HepG2 (cell line): ENCODE results near the gene SORD. TPM values are rescaled to one million over a fixed set of nuclear protein-coding genes. Genes with fewer than 3 reads are reported as not detected.
"Not testable (repeated sequence)": the region's sequence is repeated elsewhere in the genome, so short reads cannot be mapped to it uniquely, and the experiment has no call there.

Experiments
- ATAC-seq: fragments of 200-7000 bp; cut with Tn5 transposase; 3 replicates; pipeline ENCODE4 v1.9.1; 2020; ENCODE audit warnings: mild to moderate bottlenecking, moderate library complexity
- BruUV-seq: library from RNA; stranded (reverse); fragments of 400-500 nt; replicated peaks from 2 replicates; lab custom pipeline; 2021; lab: Mats Ljungman, UMichigan
- CTCF ChIA-PET: fragments of 300-600 bp; formaldehyde crosslinking; extraction: SDS; loops from one replicate; lab custom pipeline; 2021; ENCODE audit warnings: low total read pairs, inconsistent platforms, low intra/inter-chr PET ratio; lab: Yijun Ruan, JAX
- POLR2A ChIA-PET: fragments of 350-600 bp; sonication (Branson Sonifier 250); formaldehyde crosslinking; loops from one replicate; lab custom pipeline; 2020; ENCODE audit warnings: antibody characterized with exemption, inconsistent platforms; lab: Yijun Ruan, JAX
- DNase-seq: peaks from one replicate; pipeline ENCODE4 v3.0.0-alpha.2; 2015; ENCODE audit warnings: low spot score
- FAIRE-seq: peaks from 3 replicates; lab custom pipeline; 2011; peaks lifted over from hg19 to GRCh38; lab: Jason Lieb, UNC
- H2AFZ ChIP-seq: one replicate; pipeline ENCODE4 v1.6.1; 2011; ENCODE audit warnings: low read length, inconsistent platforms
- H3K27ac ChIP-seq: fragments of 300-600 bp; 3 replicates; pipeline ENCODE4 v1.8.0; 2011; ENCODE audit warnings: mixed run types, mild to moderate bottlenecking, mixed read lengths, low read length, inconsistent platforms; ENCODE audit not compliant: insufficient read depth; ENCODE audit errors: extremely low read length
- H3K27me3 ChIP-seq, 2 experiments: fragments of 200-600 bp in 1 of 2; 2 replicates in 1 of 2; 3 replicates in 1 of 2; pipeline versions ENCODE4 v1.6.0 to v1.8.0; 2011; ENCODE audit warnings: low read length in 2 of 2, mild to moderate bottlenecking in 2 of 2, moderate library complexity in 2 of 2, inconsistent platforms in 1 of 2; ENCODE audit not compliant: insufficient read depth in 2 of 2, control insufficient read depth in 1 of 2
- H3K36me3 ChIP-seq, 2 experiments: fragments of 200-600 bp in 1 of 2; replicated peaks in 1 of 2; 2 replicates in 1 of 2; 3 replicates in 1 of 2; pipeline versions ENCODE4 v1.5.1 to v1.8.0; 2011; ENCODE audit warnings: low read length in 2 of 2, inconsistent platforms in 1 of 2; ENCODE audit not compliant: insufficient read depth in 2 of 2, control insufficient read depth in 1 of 2
- H3K4me1 ChIP-seq: 2 replicates; pipeline ENCODE4 v1.5.1; 2012; ENCODE audit warnings: low read length, inconsistent platforms; ENCODE audit not compliant: insufficient read depth
- H3K4me2 ChIP-seq: 2 replicates; pipeline ENCODE4 v1.6.0; 2011; ENCODE audit warnings: low read depth, low read length, inconsistent platforms
- H3K4me3 ChIP-seq, 3 experiments: fragments of 200-600 bp in 1 of 3; sonication (generic), shearing (Covaris generic) in 1 of 3; replicated peaks in 1 of 3; 2 replicates each; pipeline ENCODE4 v1.5.1; 2011 to 2016; ENCODE audit warnings: low read length in 3 of 3, inconsistent platforms in 2 of 3, low read depth in 2 of 3, mild to moderate bottlenecking in 2 of 3, control low read depth in 1 of 3, mixed read lengths in 1 of 3; ENCODE audit not compliant: insufficient read depth in 1 of 3
- H3K79me2 ChIP-seq: one replicate; pipeline ENCODE4 v1.6.1; 2011; ENCODE audit warnings: low read length, inconsistent platforms; ENCODE audit not compliant: insufficient read depth
- H3K9ac ChIP-seq: 2 replicates; pipeline ENCODE4 v1.6.0; 2011; ENCODE audit warnings: mild to moderate bottlenecking, low read depth, low read length, inconsistent platforms; ENCODE audit not compliant: insufficient read depth
- H3K9me3 ChIP-seq: 2 replicates; pipeline ENCODE4 v1.5.1; 2012; ENCODE audit warnings: mild to moderate bottlenecking, low read length
- H4K20me1 ChIP-seq: 2 replicates; pipeline ENCODE4 v1.6.0; 2011; ENCODE audit warnings: inconsistent platforms, mild to moderate bottlenecking, low read length, moderate library complexity; ENCODE audit not compliant: insufficient read depth
- ZNF44 ChIP-seq: sonication (generic); formaldehyde crosslinking; IDR thresholded peaks from 2 replicates; pipeline ENCODE4 v1.5.1; 2020; ENCODE audit warnings: mild to moderate bottlenecking, missing genetic modification reagents
- ZNF720 ChIP-seq: sonication (generic); formaldehyde crosslinking; IDR thresholded peaks from 2 replicates; pipeline ENCODE4 v1.4.0; 2020; ENCODE audit warnings: missing genetic modification reagents
- WGBS: methylation state at CpG from one replicate; pipeline ENCODE4 v1.1.6; 2017; ENCODE audit warnings: low lambda C conversion rate; 5-methylcytosine and 5-hydroxymethylcytosine counted together
- in situ Hi-C: cut with HindIII; loops from 2 replicates; pipeline ENCODE4 v1.10.0; 2017; ENCODE audit warnings: low pct_unique_long_range_greater_than_20kb; ENCODE audit not compliant: extremely low pct_ligation_motif_present
- intact Hi-C: fragments of 100-400 bp; cut with micrococcal nuclease; formaldehyde crosslinking; loops from one replicate; pipeline ENCODE4 v1.10.0; 2022; ENCODE audit not compliant: unreplicated experiment
- polyA plus RNA-seq, 8 experiments: library from polyadenylated mRNA; depleted of rRNA in 3 of 8; stranded (reverse) in 7 of 8; unstranded in 1 of 8; fragments of >200 nt; fragmentation: Illumina TruSeq in 4 of 8; extraction: Trizol in 4 of 8; gene quantifications; 2 replicates each; pipeline versions ENCODE4 v1.2.1 to v1.2.3, GENCODE V29; 2011 to 2016; ENCODE audit warnings: low read depth in 4 of 8, missing spikeins in 1 of 8, mixed read lengths in 1 of 8; ENCODE audit not compliant: insufficient read depth in 1 of 8
- total RNA-seq, 5 experiments: library from RNA; depleted of rRNA; stranded (reverse); fragments of >200 nt; fragmentation: Illumina TruSeq; extraction: Trizol; gene quantifications; 2 replicates each; pipeline ENCODE4 v1.2.3, GENCODE V29; 2016; ENCODE audit warnings: low read depth in 1 of 5

SORD gene
- total and polyA plus RNA-seq, 2 of the 13 experiments (the other 11 are each of a cell fraction or from before 2014, with no cell fraction given), result 59.1 to 95.3 TPM

DNA sequence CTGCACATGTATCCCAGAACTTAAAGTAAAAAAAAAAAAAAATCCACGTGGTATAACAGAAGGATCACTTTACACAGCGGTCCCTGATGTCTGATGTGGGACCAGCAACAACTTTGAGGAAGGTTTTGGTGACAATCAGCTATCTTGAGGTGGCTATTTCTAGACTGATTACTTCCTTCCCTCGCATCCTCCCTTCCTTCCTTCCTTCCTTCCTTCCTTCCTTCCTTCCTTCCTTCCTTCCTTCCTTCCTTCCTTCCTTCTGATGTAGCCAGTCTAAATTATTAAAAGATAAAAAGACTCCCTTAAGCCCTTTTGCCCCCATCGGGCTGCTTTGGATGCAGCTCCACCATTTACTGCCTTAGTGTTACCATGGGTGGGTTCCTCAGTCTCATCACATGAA lies 14.9 kb downstream of the SORD start:
- Histone ChIP-seq H3K27me3 (no peaks in the 10 kb centered on the region), H3K4me1 (peaks cover 31% of the 10 kb centered on the region), H4K20me1 (no peaks in the 10 kb centered on the region), H3K9me3 (no peaks in the 10 kb centered on the region), H3K27ac (no peak overlapping the region), H3K4me3 (no peak overlapping the region), H2AFZ (no peak overlapping the region), H3K9ac (no peak overlapping the region), H3K36me3 (peaks cover 0 to 8% of the 10 kb centered on the region in 2 experiments; a peak in 1 of 5 replicates), H3K79me2 (no peaks in the 10 kb centered on the region), H3K4me2 (no peak overlapping the region)
- TF ChIP-seq ZNF44 (no peak), ZNF720 (CRISPR knock-in tag) (no peak)
- 98% methylated on average over 4 of the region's 4 CpGs for WGBS
- FAIRE-seq (no peak), ATAC-seq (no peak), DNase-seq (no peak)
- POLR2A ChIA-PET, result interaction anchor here (1.4 kb wide), 1 partner anchor 80 kb away, joined by 4 read pairs; no protein-coding TSS in a partner anchor
- intact Hi-C loops (loop anchor here (2.0 kb wide), 2 partner anchors 69 to 81 kb away; no protein-coding TSS in a partner anchor), in situ Hi-C loops (no loop called here)
- no TSS peak for BruUV-seq
- CTCF ChIA-PET, result no interaction called here

GRCh38 chr15:45040396-45040795 lies 17.4 kb downstream of the SORD start:
- H2AFZ ChIP-seq, ATAC-seq, H3K79me2 ChIP-seq, POLR2A ChIA-PET, BruUV-seq, H3K27ac ChIP-seq, CTCF ChIA-PET, intact Hi-C loops, H4K20me1 ChIP-seq, H3K4me3 ChIP-seq, FAIRE-seq, H3K4me2 ChIP-seq, H3K36me3 ChIP-seq, H3K9me3 ChIP-seq, in situ Hi-C loops, H3K9ac ChIP-seq, DNase-seq, H3K27me3 ChIP-seq: not testable (repeated sequence)
- peaks cover 31% of the 10 kb centered on the region for H3K4me1 ChIP-seq
- 96% methylated on average over 1 of the region's 1 CpG for WGBS

DNA sequence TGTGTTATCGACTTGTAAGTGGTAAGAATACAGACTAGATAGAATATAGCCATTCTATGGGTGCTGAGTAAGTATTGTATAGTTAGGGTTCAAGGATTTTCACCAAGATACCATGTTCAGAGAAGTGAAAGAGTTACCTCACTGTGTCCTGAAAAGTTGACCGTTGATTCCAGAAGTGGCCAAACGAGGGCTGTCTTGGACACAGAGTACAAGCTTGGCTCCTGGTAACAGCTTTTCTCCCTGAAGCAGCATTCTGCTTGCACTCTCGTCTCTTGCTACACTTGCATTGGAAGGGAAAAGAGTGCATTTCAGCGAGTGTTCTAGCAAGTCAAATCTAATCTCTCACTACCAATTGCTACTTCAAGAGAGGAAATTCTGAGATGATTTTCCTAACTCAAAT lies 18.5 kb downstream of the SORD start:
- intact Hi-C loops, H3K27me3 ChIP-seq, ATAC-seq, CTCF ChIA-PET, H2AFZ ChIP-seq, H4K20me1 ChIP-seq, H3K9ac ChIP-seq, BruUV-seq, FAIRE-seq, POLR2A ChIA-PET, H3K79me2 ChIP-seq, DNase-seq, H3K4me2 ChIP-seq, H3K9me3 ChIP-seq, H3K27ac ChIP-seq, H3K36me3 ChIP-seq, H3K4me3 ChIP-seq, in situ Hi-C loops: not testable (repeated sequence)
- WGBS, result 94% methylated on average over 5 of the region's 5 CpGs
- peaks cover 27% of the 10 kb centered on the region for H3K4me1 ChIP-seq

GRCh38 chr15:45042859-45043258 lies 19.9 kb downstream of the SORD start:
- H4K20me1 ChIP-seq, BruUV-seq, ATAC-seq, H2AFZ ChIP-seq, intact Hi-C loops, H3K27me3 ChIP-seq, DNase-seq, H3K27ac ChIP-seq, H3K4me2 ChIP-seq, H3K36me3 ChIP-seq, CTCF ChIA-PET, H3K9ac ChIP-seq, POLR2A ChIA-PET, H3K79me2 ChIP-seq, H3K9me3 ChIP-seq, H3K4me3 ChIP-seq, in situ Hi-C loops: not testable (repeated sequence)
- WGBS, result no CpG with 5 or more reads among the region's 2 CpGs
- FAIRE-seq, result peak; percentile 36
- peaks cover 13% of the 10 kb centered on the region for H3K4me1 ChIP-seq
